D721Med (cell line): ENCODE measurements around the gene ACO1.

Source experiments
- DNase-seq: peaks from one replicate; pipeline ENCODE4 v3.0.0; 2011; ENCODE audit warnings: low spot score; ENCODE audit not compliant: insufficient read length
- FAIRE-seq: peaks from 2 replicates; lab custom pipeline; 2011; peaks lifted over from hg19 to GRCh38; lab: Jason Lieb, UNC
- TF ChIP-seq, protein P1 (sequence below): IDR thresholded peaks from 2 replicates; pipeline ENCODE4 v1.5.1; 2012; ENCODE audit warnings: mild to moderate bottlenecking, control low read depth; ENCODE audit not compliant: insufficient read depth; ENCODE audit errors: missing control alignments

Gene ACO1

DNA sequence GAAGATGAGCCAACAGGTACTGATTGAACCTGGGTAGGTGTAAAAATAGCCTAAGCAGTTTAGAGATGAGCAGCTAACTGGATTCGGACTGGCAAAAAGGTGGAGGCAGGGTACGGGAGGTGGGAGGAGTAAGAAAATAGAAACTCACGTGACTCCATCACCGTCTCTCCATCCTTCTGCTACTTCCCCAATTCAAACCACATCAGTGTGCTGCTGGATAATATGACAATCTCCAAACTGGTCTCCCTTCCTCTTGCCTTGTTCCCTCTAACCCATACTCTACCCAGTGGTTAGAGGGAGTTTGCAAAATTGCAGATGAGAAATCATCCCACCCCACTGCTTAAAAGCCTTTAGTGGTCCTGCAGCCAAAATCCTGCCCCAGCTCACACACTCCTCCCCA lies 98.9 kb downstream of the ACO1 start:
- FAIRE-seq (no peak), DNase-seq (no peak)
- TF ChIP-seq, protein P1, sequence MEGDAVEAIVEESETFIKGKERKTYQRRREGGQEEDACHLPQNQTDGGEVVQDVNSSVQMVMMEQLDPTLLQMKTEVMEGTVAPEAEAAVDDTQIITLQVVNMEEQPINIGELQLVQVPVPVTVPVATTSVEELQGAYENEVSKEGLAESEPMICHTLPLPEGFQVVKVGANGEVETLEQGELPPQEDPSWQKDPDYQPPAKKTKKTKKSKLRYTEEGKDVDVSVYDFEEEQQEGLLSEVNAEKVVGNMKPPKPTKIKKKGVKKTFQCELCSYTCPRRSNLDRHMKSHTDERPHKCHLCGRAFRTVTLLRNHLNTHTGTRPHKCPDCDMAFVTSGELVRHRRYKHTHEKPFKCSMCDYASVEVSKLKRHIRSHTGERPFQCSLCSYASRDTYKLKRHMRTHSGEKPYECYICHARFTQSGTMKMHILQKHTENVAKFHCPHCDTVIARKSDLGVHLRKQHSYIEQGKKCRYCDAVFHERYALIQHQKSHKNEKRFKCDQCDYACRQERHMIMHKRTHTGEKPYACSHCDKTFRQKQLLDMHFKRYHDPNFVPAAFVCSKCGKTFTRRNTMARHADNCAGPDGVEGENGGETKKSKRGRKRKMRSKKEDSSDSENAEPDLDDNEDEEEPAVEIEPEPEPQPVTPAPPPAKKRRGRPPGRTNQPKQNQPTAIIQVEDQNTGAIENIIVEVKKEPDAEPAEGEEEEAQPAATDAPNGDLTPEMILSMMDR, result no peak

DNA sequence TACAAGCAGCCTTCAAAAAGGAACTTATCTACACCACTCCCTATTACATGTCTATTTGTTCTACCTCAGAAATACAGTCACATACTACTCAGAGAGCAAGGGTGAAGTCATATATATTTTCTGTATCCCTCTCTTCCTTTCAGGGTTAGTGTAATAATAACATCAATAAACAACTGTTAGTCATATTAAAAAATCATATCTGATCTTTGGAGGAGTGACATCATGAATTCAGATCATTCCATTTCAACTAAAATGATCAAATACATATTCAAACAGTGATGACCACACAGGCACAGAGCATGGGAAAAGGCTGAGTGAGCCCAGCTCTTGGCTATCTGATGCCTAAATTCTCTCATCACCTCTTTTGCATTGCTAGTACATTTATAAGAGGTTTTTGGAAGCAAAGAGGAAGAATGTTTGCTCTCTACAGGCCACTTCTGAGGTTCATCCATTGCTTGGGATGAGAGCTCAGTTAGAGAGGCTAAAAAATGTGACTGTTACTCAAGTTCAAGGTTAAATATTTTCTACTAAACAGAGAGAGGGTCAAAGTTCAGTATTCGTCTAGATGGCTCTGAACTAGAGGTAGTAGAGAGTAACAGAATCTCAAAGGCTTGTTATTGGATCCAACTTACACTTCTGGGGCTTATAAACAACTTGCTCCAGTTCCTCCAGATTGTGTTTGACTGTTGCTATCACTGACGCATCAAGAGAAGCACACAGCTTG lies 102.6 kb downstream of the ACO1 start:
- FAIRE-seq, result no peak

DNA sequence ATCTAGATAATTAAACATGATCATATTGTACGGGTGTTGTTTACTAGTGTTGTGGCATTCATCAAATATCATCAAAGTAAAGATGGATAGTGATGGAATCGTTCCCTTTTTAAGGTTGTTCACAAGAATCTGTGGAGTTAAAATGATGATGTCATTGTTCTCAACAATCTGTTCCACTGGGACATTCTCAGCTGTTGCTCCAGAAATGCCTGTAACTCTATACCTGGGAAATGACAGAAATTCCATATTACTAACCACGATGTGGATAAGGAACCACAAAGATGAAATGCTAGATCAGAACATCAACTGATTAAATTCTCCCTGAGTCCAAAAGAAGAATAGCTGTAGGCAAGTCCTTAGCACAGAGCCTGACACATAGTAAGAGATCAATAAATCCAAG lies 103.5 kb downstream of the ACO1 start:
- TF ChIP-seq, protein P1, result no peak
- no peak for DNase-seq
- no peak for FAIRE-seq

More for the DNA sequence above, 102.6 kb downstream of the ACO1 start:
- no peak for DNase-seq
- TF ChIP-seq, protein P1, result no peak

DNA sequence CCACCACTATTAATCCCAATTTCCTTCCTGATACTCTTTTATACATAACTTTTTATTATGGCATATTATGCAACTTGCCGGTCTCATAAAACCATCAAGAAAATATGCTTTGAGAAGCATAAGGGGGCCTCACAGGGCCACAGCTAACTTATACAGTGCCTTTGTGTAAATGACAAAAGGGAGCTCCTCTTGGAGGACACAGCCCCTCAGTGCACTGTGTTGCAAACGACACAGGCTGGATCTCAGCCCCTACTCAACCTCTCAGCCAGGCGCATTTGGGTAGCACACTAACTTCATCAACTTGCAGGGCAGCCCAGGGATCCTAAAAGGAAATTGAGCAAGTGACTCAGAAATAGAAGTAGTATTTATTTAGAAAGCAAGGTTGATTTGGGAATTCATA lies 106.2 kb downstream of the ACO1 start:
- DNase-seq (no peak), FAIRE-seq (no peak)
- TF ChIP-seq, protein P1, result no peak

DNA sequence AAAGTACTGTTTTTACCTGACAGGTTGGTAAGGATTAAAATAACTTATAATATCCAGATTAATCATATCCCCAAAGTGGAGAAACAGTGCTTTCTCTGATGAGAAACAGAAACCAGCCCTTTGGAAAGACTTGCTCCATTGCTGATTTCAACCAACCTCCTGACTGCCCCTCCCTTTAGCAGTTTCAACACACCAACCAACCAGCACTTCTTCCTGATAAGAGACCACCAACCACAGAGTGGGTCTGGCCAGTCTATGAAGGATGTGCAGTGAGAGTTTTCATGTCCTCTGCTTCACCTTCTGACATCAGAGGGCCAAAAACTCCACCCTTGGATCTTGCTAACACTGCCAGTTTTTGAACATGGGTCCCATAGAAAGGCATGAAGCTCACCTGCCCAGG lies 113.5 kb downstream of the ACO1 start:
- no peak for FAIRE-seq
- TF ChIP-seq, protein P1, result no peak
- DNase-seq, result no peak

DNA sequence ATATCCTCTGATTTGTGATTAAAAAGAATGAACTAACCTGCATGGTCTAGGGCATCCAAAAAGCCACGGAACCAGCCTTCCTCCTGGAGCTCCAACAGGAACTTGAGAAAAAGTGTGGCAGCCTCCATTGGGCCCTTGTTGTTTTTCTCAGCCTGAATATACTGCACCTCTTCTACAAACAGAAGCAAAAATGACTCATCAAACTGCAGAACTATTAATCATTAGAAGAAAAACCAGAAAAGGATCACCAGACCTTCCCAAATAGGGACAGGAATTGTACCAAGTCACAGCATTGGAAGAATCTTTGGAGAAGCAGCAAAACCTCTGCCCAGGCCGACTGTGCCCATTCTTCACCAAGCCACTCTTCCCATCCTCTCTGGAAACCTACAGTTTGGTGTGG lies 116.3 kb downstream of the ACO1 start:
- no peak for DNase-seq
- FAIRE-seq, result no peak
- TF ChIP-seq, protein P1, result no peak

DNA sequence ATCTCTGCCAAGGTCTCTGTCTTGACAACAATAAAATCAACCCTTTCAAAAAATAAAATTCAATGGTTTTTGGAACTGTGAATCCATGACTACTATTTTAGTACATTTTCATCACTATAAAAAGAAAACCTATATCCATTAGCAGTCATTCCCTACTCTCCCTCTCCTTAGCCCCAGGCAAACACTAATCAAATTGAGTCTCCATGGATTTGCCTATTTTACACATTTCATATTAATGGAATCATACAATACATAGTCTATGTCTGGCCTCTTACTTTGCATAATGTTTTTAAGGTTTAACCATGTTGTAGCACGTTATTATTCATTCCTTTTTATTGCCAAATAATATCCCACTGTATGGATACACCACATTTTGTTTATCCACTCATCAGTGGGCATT lies 117.4 kb downstream of the ACO1 start:
- FAIRE-seq (no peak), DNase-seq (no peak)
- TF ChIP-seq, protein P1, result no peak
